H1 (cell line): Measurements from ENCODE around the gene ZBTB47. TPM values are rescaled to one million over a fixed set of nuclear protein-coding genes. Genes with fewer than 3 reads are reported as not detected.

ENCODE experiments used
- BRCA1 ChIP-seq: IDR thresholded peaks from 2 replicates; pipeline ENCODE4 v1.6.1; 2012; ENCODE audit warnings: low read depth, low read length, improper control_type of control experiment
- MAFK ChIP-seq: IDR thresholded peaks from 2 replicates; pipeline ENCODE4 v1.6.1; 2012; ENCODE audit warnings: low read depth, mild to moderate bottlenecking, improper control_type of control experiment, low read length
- RAD21 ChIP-seq, 2 experiments: IDR thresholded peaks in 1 of 2; conservative IDR thresholded peaks in 1 of 2; 2 replicates each; pipeline ENCODE4 v1.6.1; 2011; ENCODE audit warnings: low read depth in 2 of 2, low read length in 2 of 2, improper control_type of control experiment in 1 of 2, inconsistent platforms in 1 of 2, mild to moderate bottlenecking in 1 of 2, moderate library complexity in 1 of 2
- RNF2 ChIP-seq: fragments of 200-900, 300-1000 bp; sonication (generic); IDR thresholded peaks from 2 replicates; pipeline ENCODE4 v1.7.1; 2016; ENCODE audit warnings: borderline replicate concordance, low read depth, mild to moderate bottlenecking, antibody characterized with exemption, low read length; ENCODE audit not compliant: poor library complexity, severe bottlenecking; ENCODE audit errors: missing control alignments
- SIRT6 ChIP-seq: IDR thresholded peaks from one replicate; pipeline ENCODE4 v1.7.1; 2012; ENCODE audit warnings: low read length, inconsistent platforms
- polyA plus RNA-seq, 7 experiments: library from polyadenylated mRNA; depleted of rRNA in 3 of 7; stranded (reverse) in 5 of 7; unstranded in 2 of 7; fragments of >200 nt in 5 of 7; fragments of 200-250 nt in 2 of 7; gene quantifications; 1 replicate in 5 of 7; 2 replicates in 1 of 7; 4 replicates in 1 of 7; pipeline versions ENCODE4 v1.2.1 to v1.2.3, GENCODE V29; 2011 to 2013; ENCODE audit warnings: missing spikeins in 2 of 7, mixed read lengths in 2 of 7
- total RNA-seq: library from RNA; stranded (reverse); fragmentation: NEBNext Ultra II Directional; extraction: Animal tissue kit (Norgen Biotek cat#: 25700); gene quantifications from 2 replicates; pipeline ENCODE4 v1.2.1, GENCODE V29; 2021
- TF ChIP-seq, protein P1 (sequence below): IDR thresholded peaks from 2 replicates; pipeline ENCODE4 v1.6.1; 2011; ENCODE audit warnings: low read length, improper control_type of control experiment

ZBTB47 gene
- total and polyA plus RNA-seq, 2 of the 8 experiments (the other 6 are each of a cell fraction or from before 2014, with no cell fraction given): 2.8 to 4.1 TPM

DNA sequence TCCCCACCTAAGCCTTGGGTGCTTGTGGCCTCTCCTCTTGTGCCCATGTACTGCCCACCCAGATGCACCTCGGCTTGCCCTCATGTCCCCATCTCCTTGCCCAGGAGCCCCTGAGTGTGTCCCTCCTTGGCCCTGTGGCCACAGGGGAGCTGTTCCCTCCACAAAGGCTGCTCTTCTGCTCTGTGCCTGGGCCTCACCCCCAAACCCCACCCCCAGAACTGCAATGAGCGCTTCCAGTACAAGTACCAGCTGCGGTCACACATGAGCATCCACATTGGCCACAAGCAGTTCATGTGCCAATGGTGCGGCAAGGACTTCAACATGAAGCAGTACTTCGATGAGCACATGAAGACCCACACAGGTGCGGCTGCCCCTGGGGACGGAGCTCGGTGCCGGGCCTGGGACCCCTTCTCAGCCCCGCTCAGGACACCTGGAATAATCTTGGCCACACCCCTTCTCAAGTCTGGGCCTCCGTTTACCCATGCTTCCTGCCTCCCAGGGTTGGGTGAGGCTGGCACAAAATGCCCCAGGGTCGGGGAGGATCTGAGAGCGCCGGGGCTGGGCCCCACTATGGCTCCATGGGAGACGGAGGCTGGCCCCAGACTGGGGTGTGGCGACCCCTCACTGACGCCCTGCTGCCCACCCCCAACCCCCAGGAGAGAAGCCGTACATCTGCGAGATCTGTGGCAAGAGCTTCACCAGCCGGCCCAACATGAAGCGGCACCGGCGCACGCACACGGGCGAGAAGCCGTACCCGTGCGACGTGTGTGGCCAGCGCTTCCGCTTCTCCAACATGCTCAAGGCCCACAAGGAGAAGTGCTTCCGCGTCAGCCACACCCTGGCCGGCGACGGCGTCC lies 10.3 kb downstream of the ZBTB47 start (continued):
- TF ChIP-seq RNF2: no peak
- no peak for TF ChIP-seq MAFK
- TF ChIP-seq BRCA1: no peak
- no peak for TF ChIP-seq RAD21 (IDR thresholded peaks at IDR 0.05 in 1 of 2, conservative IDR thresholded peaks at IDR 0.05 in 1 of 2; ENCODE audit: low read depth in 2 of 2, low read length in 2 of 2)
- no peak for TF ChIP-seq SIRT6
- TF ChIP-seq, protein P1, sequence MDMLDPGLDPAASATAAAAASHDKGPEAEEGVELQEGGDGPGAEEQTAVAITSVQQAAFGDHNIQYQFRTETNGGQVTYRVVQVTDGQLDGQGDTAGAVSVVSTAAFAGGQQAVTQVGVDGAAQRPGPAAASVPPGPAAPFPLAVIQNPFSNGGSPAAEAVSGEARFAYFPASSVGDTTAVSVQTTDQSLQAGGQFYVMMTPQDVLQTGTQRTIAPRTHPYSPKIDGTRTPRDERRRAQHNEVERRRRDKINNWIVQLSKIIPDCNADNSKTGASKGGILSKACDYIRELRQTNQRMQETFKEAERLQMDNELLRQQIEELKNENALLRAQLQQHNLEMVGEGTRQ: no peak
